ENCODE results near the gene ACBD6.

DNA sequence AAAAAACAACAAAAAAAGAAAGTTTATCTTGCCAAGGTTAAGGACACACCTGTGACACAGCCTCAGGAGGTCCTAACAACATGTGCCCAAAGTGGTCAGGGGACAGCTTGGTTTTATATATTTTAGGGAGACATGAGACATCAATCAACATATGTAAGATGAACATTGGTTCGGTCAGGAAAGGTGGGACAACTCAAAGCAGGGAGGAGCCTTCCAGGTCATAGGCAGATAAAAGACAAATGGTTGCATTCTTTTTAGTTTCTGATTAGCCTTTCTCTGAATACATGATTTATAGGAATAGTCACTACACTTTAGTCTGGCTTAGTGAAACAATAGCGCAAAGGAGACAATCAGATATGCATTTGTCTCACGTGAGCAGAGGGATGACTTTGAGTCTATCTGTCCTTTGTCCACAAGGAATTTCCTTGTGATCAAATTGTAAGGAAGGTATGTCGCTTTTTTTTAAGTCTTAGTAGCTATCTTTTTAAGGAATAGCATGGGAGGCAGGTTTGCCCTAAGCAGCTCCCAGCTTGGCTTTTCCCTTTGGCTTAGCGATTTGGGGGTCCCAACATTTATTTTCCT lies 33.1 kb upstream of the ACBD6 start:
- TF ChIP-seq, protein P1, sequence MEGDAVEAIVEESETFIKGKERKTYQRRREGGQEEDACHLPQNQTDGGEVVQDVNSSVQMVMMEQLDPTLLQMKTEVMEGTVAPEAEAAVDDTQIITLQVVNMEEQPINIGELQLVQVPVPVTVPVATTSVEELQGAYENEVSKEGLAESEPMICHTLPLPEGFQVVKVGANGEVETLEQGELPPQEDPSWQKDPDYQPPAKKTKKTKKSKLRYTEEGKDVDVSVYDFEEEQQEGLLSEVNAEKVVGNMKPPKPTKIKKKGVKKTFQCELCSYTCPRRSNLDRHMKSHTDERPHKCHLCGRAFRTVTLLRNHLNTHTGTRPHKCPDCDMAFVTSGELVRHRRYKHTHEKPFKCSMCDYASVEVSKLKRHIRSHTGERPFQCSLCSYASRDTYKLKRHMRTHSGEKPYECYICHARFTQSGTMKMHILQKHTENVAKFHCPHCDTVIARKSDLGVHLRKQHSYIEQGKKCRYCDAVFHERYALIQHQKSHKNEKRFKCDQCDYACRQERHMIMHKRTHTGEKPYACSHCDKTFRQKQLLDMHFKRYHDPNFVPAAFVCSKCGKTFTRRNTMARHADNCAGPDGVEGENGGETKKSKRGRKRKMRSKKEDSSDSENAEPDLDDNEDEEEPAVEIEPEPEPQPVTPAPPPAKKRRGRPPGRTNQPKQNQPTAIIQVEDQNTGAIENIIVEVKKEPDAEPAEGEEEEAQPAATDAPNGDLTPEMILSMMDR (IDR thresholded peaks at IDR 0.05) = no peak
- TF ChIP-seq POLR2A (IDR thresholded peaks at IDR 0.05) = no peak
- TF ChIP-seq EP300 (IDR thresholded peaks at IDR 0.05) = no peak
